Upper lobe of right lung (tissue), 1 donor: ENCODE data around the gene FLAD1. TPM values are rescaled to one million over a fixed set of nuclear protein-coding genes. Genes with fewer than 3 reads are reported as not detected.

Experiments
- ATAC-seq: fragments of 200-7000 bp; cut with Tn5 transposase; one replicate; pipeline ENCODE4 v1.9.1; 2020; ENCODE audit warnings: mild to moderate bottlenecking, moderate library complexity
- DNase-seq: peaks from one replicate; pipeline ENCODE4 v3.0.0-alpha.2; 2020
- H3K27ac ChIP-seq: fragments of 200-600 bp; one replicate; pipeline ENCODE4 v1.8.0; 2022
- H3K27me3 ChIP-seq: fragments of 200-600 bp; one replicate; pipeline ENCODE4 v1.8.0; 2022; ENCODE audit warnings: mild to moderate bottlenecking
- H3K36me3 ChIP-seq: fragments of 200-600 bp; one replicate; pipeline ENCODE4 v1.8.0; 2022
- H3K4me1 ChIP-seq: fragments of 200-600 bp; one replicate; pipeline ENCODE4 v1.8.0; 2022
- H3K4me3 ChIP-seq: fragments of 200-600 bp; one replicate; pipeline ENCODE4 v1.8.0; 2022; ENCODE audit warnings: mild to moderate bottlenecking
- H3K9me3 ChIP-seq: fragments of 200-600 bp; one replicate; pipeline ENCODE4 v1.8.0; 2022
- CTCF ChIP-seq: fragments of 200-600 bp; IDR thresholded peaks from one replicate; pipeline ENCODE4 v1.8.0; 2022; ENCODE audit warnings: antibody characterized with exemption
- intact Hi-C: fragments of 100-400 bp; cut with DNase I; formaldehyde crosslinking; loops from one replicate; pipeline ENCODE4 v1.11.0; 2022
- total RNA-seq: library from RNA; stranded (reverse); fragmentation: NEBNext Ultra II Directional; extraction: Animal tissue kit (Norgen Biotek cat#: 25700); gene quantifications from one replicate; pipeline ENCODE4 v1.2.1, GENCODE V29; 2021
- donor health status: DM: no; HTN: yes; CAD: no; lungs with severe emphysema.

The FLAD1 gene
- total RNA-seq, 1 donor from 2014 or later, result 29.0 TPM

GRCh38 chr1:154954541-154954940 is 28.6 kb upstream of the FLAD1 start:
- no peak for TF ChIP-seq CTCF
- no peak for ATAC-seq
- intact Hi-C loops, result no loop called here
- peaks cover 45% of the 10 kb centered on the region for H3K4me1 ChIP-seq
- peak overlapping the region; percentile 83 for H3K4me3 ChIP-seq
- H3K27ac ChIP-seq, result peak overlapping the region; percentile 85
- no peaks in the 10 kb centered on the region for H3K9me3 ChIP-seq
- DNase-seq, result no peak
- peaks cover 26% of the 10 kb centered on the region for H3K36me3 ChIP-seq
- no peaks in the 10 kb centered on the region for H3K27me3 ChIP-seq

DNA sequence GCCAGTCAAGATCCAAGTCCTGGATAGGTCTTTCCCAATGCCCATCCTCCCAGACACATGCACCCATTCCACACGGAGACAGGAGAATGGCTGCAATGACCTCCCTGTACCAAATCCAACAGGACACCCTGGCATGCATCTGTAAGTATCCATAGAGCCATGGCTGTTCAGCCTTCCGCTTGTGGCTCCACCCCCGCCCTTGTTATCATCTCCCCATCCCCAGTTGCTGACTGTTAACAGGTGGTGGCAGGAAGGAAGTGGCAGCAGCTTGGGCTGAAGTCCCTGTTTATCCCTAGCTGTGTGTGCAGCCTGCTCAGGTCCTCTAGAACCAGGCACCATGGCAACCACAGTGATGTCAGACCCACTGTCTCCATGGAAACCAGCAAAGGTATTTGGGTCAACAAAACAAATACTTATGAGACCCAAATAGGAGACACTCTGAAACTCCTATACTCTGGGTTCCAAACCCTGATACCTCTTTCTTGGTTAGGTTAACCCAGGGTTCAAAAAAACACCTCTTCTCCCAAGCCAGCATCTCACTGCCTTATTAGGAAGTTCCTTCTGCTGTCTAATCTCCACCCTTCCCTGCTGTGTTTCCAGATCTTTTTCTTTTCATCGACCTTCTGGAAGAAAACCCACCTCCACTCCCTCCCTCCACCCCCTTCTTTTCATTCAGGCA is 28.0 kb upstream of the FLAD1 start:
- H3K4me3 ChIP-seq, result peak overlapping the region; percentile 83
- intact Hi-C loops, result no loop called here
- peaks cover 28% of the 10 kb centered on the region for H3K36me3 ChIP-seq
- no peaks in the 10 kb centered on the region for H3K9me3 ChIP-seq
- no peak for TF ChIP-seq CTCF
- ATAC-seq (peak; percentile 32), DNase-seq (no peak)
- H3K27ac ChIP-seq, result peak overlapping the region; percentile 85
- H3K27me3 ChIP-seq, result no peaks in the 10 kb centered on the region
- peaks cover 45% of the 10 kb centered on the region for H3K4me1 ChIP-seq

DNA sequence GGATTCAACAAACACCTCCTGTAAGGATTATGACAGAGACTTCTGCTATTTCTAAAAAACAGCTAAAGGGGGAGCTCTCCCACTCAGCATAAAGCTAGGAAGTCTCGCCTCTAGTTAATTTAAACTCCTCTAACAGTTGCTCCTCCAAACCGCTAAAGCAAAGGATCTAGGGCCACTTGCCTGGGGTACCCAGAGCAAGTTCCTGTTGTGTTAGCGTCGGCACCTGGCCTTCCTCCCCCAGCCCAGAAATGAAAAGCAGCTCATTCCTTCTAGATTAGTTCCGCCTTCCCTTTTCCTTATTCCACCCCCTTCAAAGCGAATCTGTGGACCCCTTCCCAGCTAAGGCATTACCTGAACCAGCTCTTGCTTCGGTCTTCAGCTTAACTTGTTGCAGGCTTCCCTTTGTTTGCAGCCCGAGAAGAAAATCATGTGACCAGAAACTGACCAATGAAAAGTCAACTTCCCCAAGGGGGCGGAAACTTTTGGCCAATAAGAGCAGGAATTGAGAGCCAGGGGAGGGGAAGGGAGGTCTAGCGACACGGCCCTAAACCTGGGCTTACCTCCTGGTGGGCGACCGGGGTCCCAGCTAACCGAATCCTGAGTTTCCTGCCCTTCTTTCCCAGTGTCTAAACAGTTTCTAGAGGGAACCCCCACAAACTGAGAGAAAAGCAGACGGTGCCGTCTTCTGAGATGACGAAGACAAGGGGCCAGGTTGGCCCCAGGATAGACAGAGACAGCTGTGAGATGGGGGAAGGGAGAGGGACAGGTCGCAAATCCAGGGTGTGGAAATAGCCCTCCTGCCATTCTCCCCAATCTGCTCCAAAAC is 27.2 kb upstream of the FLAD1 start, which contains the start of gene PBXIP1:
Gene PBXIP1, minus strand, starts transcription at position 382 of the 826 bp plus-strand sequence. CDS start 2,378 bp downstream, outside the sequence.
- no peaks in the 10 kb centered on the region for H3K9me3 ChIP-seq
- intact Hi-C loops, result no loop called here
- no peaks in the 10 kb centered on the region for H3K27me3 ChIP-seq
- no peak for DNase-seq
- peaks cover 50% of the 10 kb centered on the region for H3K4me1 ChIP-seq
- ATAC-seq, result peak; percentile 88
- H3K36me3 ChIP-seq, result peaks cover 21% of the 10 kb centered on the region
- peak within 1 kb of the TSS; percentile 83 for H3K4me3 ChIP-seq
- H3K27ac ChIP-seq, result peak within 1 kb of the TSS; percentile 85
- peak; percentile 30 for TF ChIP-seq CTCF

DNA sequence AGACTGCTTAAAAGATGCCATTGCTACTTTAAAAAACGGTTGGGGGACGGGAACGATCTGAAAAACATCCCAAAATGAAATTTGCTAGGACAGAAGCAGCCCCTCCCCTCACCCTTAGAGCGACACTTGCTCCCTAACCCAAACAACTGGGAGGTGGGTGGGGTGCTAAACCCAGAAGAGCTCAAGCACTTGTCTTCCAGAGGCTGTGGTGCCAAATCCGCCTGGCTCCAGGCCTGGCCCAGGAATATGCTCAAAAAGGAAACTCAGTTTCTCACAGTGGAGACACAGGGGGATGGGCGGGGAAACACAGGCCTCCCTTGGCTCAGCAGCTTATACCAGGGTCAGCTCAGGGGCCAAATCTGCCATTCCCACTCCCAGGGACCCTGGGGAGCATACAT is 26.6 kb upstream of the FLAD1 start:
- TF ChIP-seq CTCF, result no peak
- H3K4me3 ChIP-seq, result peak overlapping the region; percentile 83
- intact Hi-C loops, result no loop called here
- DNase-seq (no peak), ATAC-seq (no peak)
- H3K27me3 ChIP-seq, result no peaks in the 10 kb centered on the region
- no peaks in the 10 kb centered on the region for H3K9me3 ChIP-seq
- peaks cover 51% of the 10 kb centered on the region for H3K4me1 ChIP-seq
- peaks cover 15% of the 10 kb centered on the region for H3K36me3 ChIP-seq
- H3K27ac ChIP-seq, result peak overlapping the region; percentile 85

DNA sequence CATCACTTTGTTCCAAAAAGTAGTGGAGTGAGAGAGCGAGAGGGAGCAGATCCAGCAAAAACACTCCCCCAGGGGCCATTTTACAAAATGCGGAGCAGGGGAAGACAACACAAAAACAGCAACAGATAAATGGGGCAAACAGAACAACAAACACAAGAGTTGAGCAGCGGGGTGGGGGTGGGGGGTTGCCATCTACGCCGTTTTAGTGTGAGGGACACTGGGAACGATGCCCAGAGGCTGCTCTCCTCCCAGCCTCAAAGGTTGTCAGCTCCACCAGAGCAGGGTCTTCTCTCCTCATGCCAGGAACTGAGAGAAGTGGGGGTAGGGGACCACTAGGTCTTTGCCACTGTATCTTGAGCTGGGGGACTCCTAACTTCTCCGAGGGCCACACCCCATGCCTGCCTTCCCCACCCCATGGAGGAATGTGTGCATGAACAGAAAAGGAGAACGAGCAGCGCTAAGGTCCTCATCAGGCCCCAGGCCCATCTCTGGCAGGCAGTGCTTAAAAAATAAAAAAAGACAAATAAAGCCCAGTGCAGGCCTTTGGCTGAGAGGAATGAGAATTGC is 26.0 kb upstream of the FLAD1 start:
- Histone ChIP-seq H3K9me3 (no peaks in the 10 kb centered on the region), H3K27ac (no peak overlapping the region), H3K4me1 (peaks cover 51% of the 10 kb centered on the region), H3K4me3 (no peak overlapping the region), H3K36me3 (peaks cover 13% of the 10 kb centered on the region), H3K27me3 (no peaks in the 10 kb centered on the region)
- ATAC-seq, result no peak
- TF ChIP-seq CTCF, result no peak
- intact Hi-C loops, result no loop called here
- no peak for DNase-seq
